H7 (cell line): ENCODE data around the gene ARHGAP32. TPM values are rescaled to one million over a fixed set of nuclear protein-coding genes. Genes with fewer than 3 reads are reported as not detected.
"Not testable (repeated sequence)": the region's sequence is repeated elsewhere in the genome, so short reads cannot be mapped to it uniquely, and the experiment has no call there.

ENCODE experiments used
- DNase-seq: peaks from one replicate; pipeline ENCODE4 v3.0.0; 2012
- H3K27me3 ChIP-seq: 2 replicates; pipeline ENCODE4 v1.6.0; 2011; ENCODE audit warnings: mild to moderate bottlenecking, low read length; ENCODE audit not compliant: control insufficient read depth, insufficient read depth
- H3K36me3 ChIP-seq: replicated peaks from 2 replicates; pipeline ENCODE4 v1.5.1; 2011; ENCODE audit warnings: low read length; ENCODE audit not compliant: control insufficient read depth, insufficient read depth
- H3K4me3 ChIP-seq: 2 replicates; pipeline ENCODE4 v1.5.1; 2011; ENCODE audit warnings: low read depth, mild to moderate bottlenecking, control low read depth, low read length, moderate library complexity; ENCODE audit not compliant: insufficient read depth
- total RNA-seq: library from RNA; depleted of rRNA; stranded (reverse); fragments of >200 nt; shearing (Covaris generic); gene quantifications from 2 replicates; pipeline ENCODE4 v1.2.3, GENCODE V29; 2014

The ARHGAP32 gene
- total RNA-seq, 1 experiment from 2014 or later, result 15.6 TPM

DNA sequence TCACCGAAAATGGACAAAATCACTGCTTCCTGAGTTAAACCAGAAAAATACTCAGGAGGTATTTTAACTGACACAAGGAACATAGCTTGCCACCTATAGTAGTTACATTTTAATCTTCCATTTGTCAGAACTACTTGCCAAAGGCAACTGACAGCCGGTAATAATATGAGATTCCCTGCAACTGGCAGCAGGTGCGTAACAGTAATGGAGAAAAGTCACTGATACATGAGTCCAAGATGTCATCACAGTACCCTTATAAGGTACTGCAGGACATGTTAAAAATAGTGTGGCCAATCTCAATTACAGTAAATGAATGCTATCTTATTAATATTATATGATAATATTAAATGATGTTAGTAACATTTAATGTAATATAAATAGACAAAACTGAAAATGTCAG is 21.1 kb upstream of the ARHGAP32 start:
- H3K36me3 ChIP-seq, result no peaks in the 10 kb centered on the region
- no peak overlapping the region for H3K4me3 ChIP-seq
- no peaks in the 10 kb centered on the region for H3K27me3 ChIP-seq
- no peak for DNase-seq

DNA sequence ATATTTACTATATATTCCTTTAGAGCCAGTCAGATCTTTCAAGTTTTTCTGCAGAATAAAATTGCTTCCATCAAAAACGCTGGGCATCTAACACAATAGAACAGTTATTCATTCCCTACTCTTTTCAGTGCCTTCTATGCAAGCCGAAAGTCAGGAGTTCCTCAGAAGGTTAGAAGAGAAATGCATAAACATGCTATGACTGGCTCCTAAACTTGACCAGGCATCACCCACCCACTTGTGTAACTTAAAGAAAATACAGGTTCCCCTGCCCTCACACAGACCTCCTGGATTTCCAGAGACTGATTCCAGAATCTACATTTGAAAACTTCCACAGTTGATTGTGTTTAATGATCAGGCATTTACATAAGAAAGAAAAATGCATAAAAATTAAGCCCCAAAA is 19.3 kb upstream of the ARHGAP32 start:
- Histone ChIP-seq H3K36me3 (no peaks in the 10 kb centered on the region), H3K4me3 (no peak overlapping the region), H3K27me3 (no peaks in the 10 kb centered on the region)
- DNase-seq, result no peak

DNA sequence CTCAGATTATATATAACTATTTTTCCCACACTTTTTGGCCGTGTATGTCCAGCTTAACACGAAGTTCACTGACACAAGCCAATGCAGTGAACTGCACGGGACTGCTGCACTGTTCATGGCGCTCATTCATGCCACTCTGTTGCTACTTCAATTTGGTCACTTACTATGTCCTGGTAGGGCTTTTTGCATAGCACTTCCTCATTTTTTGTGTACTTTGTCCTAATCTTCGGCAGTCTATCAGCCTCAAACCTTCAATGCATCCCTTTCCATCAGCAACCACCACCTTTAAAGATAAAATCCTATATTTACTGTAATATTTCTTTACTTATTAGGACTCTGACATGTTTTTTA is 18.7 kb upstream of the ARHGAP32 start:
- H3K36me3 ChIP-seq, result no peaks in the 10 kb centered on the region
- H3K4me3 ChIP-seq, result no peak overlapping the region
- H3K27me3 ChIP-seq, result no peaks in the 10 kb centered on the region
- no peak for DNase-seq

DNA sequence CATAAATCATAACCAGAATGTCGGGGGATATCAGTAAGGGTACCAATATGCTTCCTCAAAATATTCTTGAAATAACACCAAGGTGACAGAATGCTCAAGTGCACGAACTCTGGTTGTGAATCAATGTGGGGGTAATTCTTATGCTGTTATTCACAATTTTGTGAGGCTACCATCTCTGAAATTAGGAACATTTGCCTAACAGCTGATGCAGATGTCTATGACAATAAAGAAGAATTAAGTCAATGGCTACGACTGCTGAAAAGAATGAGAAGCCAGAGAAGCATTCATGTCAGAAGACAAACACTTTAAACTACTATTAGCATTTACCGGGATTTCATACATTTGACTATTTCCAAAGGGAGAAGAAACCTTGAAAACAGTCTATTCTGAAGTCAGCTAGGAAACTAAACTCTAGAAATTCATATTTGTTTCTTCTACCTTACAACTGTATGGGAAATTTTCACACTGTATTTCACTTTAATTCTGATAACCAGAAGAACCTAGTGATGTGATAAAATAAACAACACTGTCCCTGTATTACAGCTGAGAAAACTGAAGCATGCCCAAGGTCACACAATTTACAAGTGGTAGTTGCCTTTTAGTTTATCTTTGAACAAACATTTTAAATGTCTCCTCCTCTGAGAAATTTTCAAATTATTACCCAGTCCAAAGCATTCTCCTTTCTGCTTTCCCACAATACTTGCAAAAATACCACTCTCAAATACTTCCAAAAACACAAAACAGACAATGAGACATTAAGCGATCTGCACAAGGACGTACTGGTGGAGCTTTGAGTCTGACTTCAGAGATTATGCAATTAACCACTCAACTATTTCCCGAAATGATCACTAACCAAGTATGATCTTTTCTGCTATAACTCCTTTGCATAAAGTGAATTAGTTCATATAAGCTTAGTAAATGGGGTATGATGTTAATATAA is 18.0 kb upstream of the ARHGAP32 start:
- no peak for DNase-seq
- no peaks in the 10 kb centered on the region for H3K36me3 ChIP-seq
- no peak overlapping the region for H3K4me3 ChIP-seq
- H3K27me3 ChIP-seq, result no peaks in the 10 kb centered on the region

DNA sequence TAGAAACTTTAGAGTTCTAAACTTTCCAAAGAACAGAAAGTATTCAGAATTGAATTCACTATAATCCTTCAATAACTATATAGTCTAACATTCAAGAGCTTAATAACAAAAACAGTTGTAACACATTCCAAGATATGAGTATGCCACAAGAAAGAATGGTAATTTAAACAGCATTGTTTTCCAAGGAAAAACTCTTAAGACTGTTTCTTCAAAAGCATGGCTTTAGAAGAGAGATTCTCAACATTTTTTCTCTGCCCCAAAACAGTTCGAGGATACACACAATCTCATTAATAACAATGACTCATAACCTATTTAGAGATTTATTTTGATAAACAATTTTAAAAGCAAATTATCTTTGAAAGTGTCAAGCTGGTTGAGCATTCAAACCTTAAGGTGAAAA is 16.7 kb upstream of the ARHGAP32 start:
- no peaks in the 10 kb centered on the region for H3K27me3 ChIP-seq
- H3K36me3 ChIP-seq, result no peaks in the 10 kb centered on the region
- no peak for DNase-seq
- H3K4me3 ChIP-seq, result no peak overlapping the region

DNA sequence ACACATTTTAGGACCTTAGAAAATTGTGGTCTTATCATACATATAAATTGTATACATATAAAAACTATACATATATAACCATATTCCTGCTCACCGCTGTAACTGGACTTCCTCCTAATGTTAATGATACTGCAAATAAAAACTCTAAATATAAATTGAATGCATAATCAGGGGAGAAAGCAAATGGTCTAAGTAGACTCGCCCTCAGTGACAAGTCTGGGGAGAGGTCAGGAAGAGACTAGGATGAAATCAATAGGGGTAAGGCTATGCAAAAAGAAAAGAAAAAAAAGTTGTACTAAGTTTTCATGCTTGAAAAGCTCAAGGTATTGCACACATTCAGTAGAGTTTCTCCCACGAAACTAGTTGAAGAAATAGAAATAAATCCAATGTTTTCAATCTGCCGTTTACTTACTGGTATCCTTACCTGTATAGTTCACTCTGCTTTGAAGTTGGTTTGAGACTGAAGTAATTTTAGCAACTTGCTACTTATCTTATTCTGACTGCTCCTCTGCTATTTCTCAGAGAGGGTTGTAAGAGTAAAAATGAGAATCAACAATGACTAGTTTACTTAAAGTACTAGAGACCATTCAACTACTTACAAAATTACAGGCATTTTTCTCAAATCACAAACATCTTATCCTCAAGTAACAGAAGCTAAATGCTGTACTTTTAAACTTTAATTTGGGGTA is 12.2 kb upstream of the ARHGAP32 start:
- no peak for DNase-seq
- Histone ChIP-seq H3K4me3 (no peak overlapping the region), H3K27me3 (no peaks in the 10 kb centered on the region), H3K36me3 (no peaks in the 10 kb centered on the region)

DNA sequence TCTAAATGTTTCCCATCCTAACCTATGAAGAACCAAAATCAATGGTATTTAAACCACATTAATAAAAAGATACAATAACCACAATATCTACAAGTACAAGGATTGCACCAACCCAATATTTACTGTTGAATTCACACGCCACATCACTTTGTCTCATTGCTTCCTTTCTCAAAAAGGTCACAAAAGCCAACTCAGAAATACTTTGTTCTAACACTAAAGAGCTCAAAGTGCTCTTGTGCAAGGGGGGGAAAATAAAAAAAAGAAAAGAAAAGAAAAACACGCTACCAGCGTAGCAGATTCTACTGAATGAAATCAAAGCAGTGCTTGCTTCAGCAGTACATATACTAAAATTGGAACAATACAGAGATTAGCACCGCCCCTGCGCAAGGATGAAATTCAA is 10.5 kb upstream of the ARHGAP32 start:
- no peak overlapping the region for H3K4me3 ChIP-seq
- no peak for DNase-seq
- H3K36me3 ChIP-seq, result no peaks in the 10 kb centered on the region
- H3K27me3 ChIP-seq, result no peaks in the 10 kb centered on the region

DNA sequence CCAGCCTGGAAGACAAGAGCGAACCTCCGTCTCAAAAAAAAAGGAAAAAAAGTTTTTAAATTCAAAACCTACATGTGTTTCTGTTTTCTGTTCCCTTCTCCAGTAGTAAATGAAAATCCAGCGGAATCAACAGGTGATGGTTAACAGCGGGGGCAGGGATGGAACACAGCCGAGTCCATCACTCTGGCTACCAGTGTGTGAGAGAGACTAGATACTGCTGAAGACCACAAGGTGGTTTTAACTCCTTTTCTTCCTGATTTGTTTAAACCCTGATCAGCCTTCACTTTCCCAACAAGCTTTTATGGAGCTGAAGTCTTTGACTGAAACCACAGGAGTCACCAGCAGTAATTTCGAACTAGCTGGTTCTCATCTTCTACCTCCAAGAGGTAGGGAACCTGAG is 3.6 kb upstream of the ARHGAP32 start:
- Histone ChIP-seq H3K27me3 (no peaks in the 10 kb centered on the region), H3K36me3 (no peaks in the 10 kb centered on the region), H3K4me3 (no peak overlapping the region)
- peak; percentile 5 for DNase-seq

DNA sequence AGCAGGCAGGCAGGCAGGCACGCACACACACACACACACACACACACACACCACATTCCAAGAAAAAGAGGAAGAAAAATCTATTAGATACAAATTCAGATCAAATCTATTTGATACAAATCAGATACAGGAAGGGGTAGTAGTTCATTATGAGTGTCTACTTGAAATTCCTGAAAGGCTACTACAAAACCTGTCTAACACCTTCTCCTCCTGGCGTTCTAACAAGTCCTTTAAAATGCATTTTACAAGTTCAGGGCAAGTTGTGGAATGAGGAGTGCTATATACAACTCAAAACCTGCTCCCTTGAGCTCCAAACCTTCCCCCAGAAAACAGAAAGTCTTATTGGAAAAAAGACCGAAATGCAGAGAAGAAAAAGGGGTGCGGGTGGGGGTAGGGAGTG is 476 bp downstream of the ARHGAP32 start:
- no peak overlapping the region for H3K4me3 ChIP-seq
- DNase-seq, result no peak
- no peaks in the 10 kb centered on the region for H3K27me3 ChIP-seq
- no peaks in the 10 kb centered on the region for H3K36me3 ChIP-seq

DNA sequence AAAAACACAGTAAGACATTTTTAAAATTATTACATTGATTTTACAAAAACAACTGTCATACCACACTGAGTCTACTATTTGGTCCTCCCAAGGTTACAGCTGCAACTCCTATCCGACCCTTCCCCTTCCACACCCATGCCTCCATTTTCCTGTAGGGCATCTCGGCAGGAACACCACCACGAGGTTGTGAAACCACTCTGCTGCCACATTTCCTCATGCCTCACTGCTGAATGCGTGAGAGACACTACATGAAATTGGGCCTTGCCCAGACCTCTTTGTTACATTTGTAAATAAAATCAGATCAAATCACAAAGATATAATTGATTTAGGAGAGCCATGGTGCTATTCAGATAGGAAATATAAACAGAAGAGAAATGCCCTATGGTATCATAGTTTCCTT is 2.0 kb downstream of the ARHGAP32 start:
- DNase-seq, result no peak
- H3K4me3 ChIP-seq, result no peak overlapping the region
- H3K36me3 ChIP-seq, result no peaks in the 10 kb centered on the region

DNA sequence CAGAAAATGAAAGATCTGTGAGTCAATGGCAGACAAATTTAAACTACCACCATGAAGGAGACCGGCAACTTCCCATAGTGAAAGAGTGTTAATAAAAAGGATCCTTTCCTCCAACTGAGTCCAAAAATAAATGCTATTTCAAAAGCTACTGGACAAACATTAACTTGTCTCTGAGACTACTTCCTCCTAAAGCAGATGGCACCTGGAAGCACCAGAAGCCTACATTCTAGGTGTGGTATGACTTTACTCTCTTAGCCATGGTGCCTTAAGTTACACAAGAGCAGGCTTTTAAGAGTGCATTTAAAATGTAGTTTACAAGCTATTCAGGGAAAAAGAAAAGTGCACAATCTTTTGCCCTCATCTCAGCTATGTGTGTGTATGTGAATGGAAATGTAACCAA is 2.5 kb downstream of the ARHGAP32 start:
- no peak for DNase-seq
- Histone ChIP-seq H3K4me3 (no peak overlapping the region), H3K36me3 (no peaks in the 10 kb centered on the region), H3K27me3 (no peaks in the 10 kb centered on the region)

More for the DNA sequence above, 2.0 kb downstream of the ARHGAP32 start:
- H3K27me3 ChIP-seq, result no peaks in the 10 kb centered on the region

DNA sequence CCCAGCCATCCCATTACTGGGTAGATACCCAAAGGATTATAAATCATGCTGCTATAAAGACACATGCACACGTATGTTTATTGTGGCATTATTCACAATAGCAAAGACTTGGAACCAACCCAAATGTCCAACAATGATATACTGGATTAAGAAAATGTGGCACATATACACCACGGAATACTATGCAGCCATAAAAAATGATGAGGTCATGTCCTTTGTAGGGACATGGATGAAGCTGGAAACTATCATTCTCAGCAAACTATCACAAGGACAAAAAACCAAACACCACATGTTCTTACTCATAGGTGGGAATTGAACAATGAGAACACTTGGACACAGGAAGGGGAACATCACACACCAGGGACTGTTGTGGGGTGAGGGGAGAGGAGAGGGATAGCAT is 7.0 kb downstream of the ARHGAP32 start:
- not testable (repeated sequence) for DNase-seq, H3K4me3 ChIP-seq, H3K36me3 ChIP-seq, H3K27me3 ChIP-seq

DNA sequence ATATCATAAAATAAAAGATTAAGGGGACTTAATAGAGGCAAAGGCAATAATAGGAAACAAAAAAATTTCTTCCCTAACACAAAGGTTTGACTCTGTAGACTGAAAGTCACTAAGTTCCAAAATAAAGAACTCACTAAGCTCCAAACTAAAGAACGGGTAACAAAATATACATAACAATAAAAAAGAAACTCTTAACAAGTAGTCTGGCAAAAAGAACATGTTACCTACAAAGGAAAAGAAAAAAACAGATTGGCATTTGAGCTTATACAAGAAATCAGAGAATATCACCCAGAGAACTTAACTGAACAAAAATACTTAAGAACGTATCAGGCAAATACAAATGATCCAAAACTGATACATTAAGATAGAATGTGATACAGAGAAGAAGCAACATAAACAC is 7.5 kb downstream of the ARHGAP32 start:
- H3K27me3 ChIP-seq, result no peaks in the 10 kb centered on the region
- H3K36me3 ChIP-seq, result no peaks in the 10 kb centered on the region
- no peak overlapping the region for H3K4me3 ChIP-seq
- DNase-seq, result no peak

DNA sequence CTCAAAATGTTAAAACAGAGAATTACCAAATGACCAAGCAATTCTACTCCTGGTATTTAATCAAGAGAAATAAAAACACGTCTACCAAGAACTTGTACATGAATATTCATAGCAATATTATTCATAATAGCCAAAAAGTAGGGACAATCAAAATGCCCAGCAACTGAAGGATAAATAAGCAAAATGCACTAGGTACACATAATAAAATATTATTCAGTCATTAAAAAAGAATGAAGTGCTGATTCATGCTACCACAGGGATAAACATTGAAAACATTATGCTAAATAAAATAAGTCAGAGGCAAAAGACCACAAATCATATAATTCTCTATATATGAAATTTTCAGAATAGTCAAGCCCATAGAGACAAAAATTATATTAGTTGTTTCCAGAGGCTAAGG is 24.8 kb downstream of the ARHGAP32 start:
- H3K27me3 ChIP-seq, result no peaks in the 10 kb centered on the region
- H3K4me3 ChIP-seq, result no peak overlapping the region
- no peaks in the 10 kb centered on the region for H3K36me3 ChIP-seq
- no peak for DNase-seq

DNA sequence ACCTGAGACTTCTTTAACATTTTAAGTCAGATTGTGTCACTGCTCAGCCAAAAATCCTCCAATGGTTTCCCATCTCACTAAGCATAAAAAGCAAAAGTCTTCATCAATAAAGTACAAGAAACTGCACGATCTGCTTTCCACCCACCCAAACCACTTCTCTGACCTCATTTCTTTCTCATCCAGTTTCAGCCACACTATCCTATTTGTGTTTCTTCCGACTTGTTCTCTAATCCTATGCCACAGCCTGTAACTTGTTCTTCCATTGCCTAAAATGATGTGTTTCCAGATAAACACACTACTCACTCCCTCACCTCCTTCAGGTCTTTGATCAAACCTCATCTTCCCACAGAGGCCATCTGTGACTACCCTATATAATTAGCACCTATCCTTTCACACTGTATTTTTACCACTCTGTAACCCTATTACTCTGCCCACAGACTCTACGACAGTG is 28.4 kb downstream of the ARHGAP32 start:
- Histone ChIP-seq H3K36me3 (no peaks in the 10 kb centered on the region), H3K4me3 (no peak overlapping the region), H3K27me3 (no peaks in the 10 kb centered on the region)
- DNase-seq, result no peak
